SK-N-MC (cell line): ENCODE measurements around the gene DLX1.
"Not testable (repeated sequence)": the region's sequence is repeated elsewhere in the genome, so short reads cannot be mapped to it uniquely, and the experiment has no call there.

Experiments
- DNase-seq: peaks from one replicate; pipeline ENCODE4 v3.0.0-alpha.2; 2011; ENCODE audit warnings: low read depth, low spot score
- H3K27ac ChIP-seq: fragments of 200-600 bp; sonication (generic); 2 replicates; pipeline ENCODE4 v1.5.1; 2016; ENCODE audit warnings: mixed run types
- H3K36me3 ChIP-seq: fragments of 200-600 bp; sonication (generic); 2 replicates; pipeline ENCODE4 v1.6.1; 2017; ENCODE audit warnings: antibody characterized with exemption, low read length, mixed read lengths; ENCODE audit not compliant: insufficient read depth
- H3K4me3 ChIP-seq: fragments of 200-600 bp; sonication (generic); 2 replicates; pipeline ENCODE4 v1.5.1; 2016
- H3K9ac ChIP-seq: fragments of 200-600 bp; sonication (generic); 2 replicates; pipeline ENCODE4 v1.8.0; 2017; ENCODE audit warnings: mixed run types, mixed read lengths; ENCODE audit not compliant: insufficient read length
- H3K9me3 ChIP-seq: fragments of 200-600 bp; sonication (generic); 2 replicates; pipeline ENCODE4 v1.6.1; 2017; ENCODE audit warnings: low read depth, mild to moderate bottlenecking, antibody characterized with exemption, low read length, moderate library complexity, mixed read lengths
- EZH2 ChIP-seq: fragments of 200-600 bp; sonication (generic); IDR thresholded peaks from one replicate; pipeline ENCODE4 v1.6.1; 2017; ENCODE audit warnings: antibody characterized with exemption
- FOXP2 ChIP-seq: optimal IDR thresholded peaks from 2 replicates; pipeline ENCODE3; 2011; ENCODE audit warnings: mild to moderate bottlenecking, moderate library complexity; ENCODE audit not compliant: insufficient read depth; ENCODE audit errors: extremely low read length, control extremely low read depth
- POLR2AphosphoS5 ChIP-seq: IDR thresholded peaks from 2 replicates; pipeline ENCODE4 v1.6.1; 2012; ENCODE audit warnings: mild to moderate bottlenecking, low read depth, low read length, borderline replicate concordance

DLX1 gene

DNA sequence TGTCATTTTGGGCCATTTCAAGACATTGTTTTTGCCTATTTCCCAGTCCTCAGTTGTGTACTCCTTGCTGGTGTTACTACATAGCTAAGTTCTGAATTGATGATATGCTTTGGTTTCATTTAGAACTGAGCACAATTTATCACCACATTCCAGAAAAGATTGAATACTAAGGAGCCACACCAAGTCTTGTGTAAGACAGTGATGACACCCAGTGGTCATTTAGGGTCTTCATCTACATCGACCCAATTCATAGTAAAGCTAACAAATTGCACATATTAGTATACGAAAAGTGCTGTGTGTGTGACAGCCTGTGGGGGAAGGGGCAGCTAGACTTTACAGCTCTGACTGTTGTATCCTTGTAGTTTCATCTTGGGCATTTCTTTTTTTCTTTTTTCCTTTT lies 28.3 kb downstream of the DLX1 start:
- no peaks in the 10 kb centered on the region for H3K9me3 ChIP-seq
- no peak overlapping the region for H3K27ac ChIP-seq
- DNase-seq = no peak
- no peak overlapping the region for H3K4me3 ChIP-seq
- H3K9ac ChIP-seq = no peak overlapping the region
- H3K36me3 ChIP-seq = no peaks in the 10 kb centered on the region
- TF ChIP-seq EZH2 = no peak
- no peak for TF ChIP-seq FOXP2
- TF ChIP-seq POLR2AphosphoS5 = no peak

DNA sequence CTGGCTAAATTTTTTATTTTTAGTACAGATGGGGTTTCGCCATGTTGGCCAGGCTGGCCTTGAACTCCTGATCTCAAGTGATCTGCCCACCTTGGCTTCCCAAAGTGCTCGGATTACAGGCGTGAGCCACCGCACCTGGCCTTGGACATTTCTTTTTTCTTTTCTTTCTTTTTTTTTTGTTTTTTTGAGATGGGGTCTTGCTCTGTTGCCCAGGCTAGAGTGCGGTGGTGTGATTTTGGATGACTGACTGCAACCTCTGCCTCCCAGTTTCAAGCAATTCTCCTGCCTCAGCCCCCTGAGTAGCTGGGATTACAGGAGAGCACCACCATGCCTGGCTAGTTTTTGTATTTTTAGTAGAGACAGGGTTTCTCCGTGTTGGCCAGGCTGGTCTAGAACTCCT lies 28.9 kb downstream of the DLX1 start:
- H3K27ac ChIP-seq, H3K4me3 ChIP-seq, DNase-seq, H3K36me3 ChIP-seq, H3K9ac ChIP-seq, H3K9me3 ChIP-seq: not testable (repeated sequence)

DNA sequence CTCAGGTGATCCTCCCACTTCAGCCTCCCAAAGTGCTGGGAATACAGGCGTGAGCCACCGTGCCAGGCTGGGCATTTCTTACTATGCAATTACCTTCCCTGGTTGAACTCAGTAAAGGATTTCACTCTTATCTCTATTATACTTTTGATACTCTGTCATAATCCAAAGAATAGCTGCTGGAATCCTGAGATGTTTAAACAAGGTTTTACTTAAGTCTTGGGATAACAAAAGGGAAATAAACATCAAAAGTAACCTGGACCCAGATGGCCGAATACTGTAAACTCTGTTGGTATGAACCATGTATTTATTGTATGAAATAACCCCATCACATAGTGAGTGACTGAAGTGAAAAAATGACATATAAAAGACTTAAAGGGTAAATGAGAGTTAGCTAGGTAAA lies 29.3 kb downstream of the DLX1 start:
- DNase-seq = no peak
- Histone ChIP-seq H3K9me3 (no peaks in the 10 kb centered on the region), H3K4me3 (no peak overlapping the region), H3K27ac (no peak overlapping the region), H3K9ac (no peak overlapping the region), H3K36me3 (no peaks in the 10 kb centered on the region)
- no peak for TF ChIP-seq FOXP2
- no peak for TF ChIP-seq POLR2AphosphoS5
- TF ChIP-seq EZH2 = no peak

DNA sequence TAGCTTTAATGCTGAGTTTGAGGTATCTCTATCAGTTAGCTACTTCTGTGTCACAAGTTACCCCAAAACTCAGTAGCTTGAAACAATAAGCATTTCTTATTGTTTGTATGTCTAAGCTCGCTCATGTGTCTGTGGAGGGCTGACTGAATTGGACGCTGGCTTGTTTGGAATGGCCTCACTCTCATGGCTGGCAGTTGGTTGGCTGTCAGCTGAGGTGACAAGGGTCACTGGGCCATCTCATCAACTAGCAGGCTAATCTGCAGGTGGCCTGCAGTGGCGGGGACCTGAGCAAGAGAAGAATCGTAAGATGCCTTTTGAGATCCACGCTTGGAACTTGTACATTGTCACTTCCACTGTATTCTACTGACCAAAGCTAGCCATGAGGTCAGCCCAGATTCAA lies 30.8 kb downstream of the DLX1 start:
- no peaks in the 10 kb centered on the region for H3K9me3 ChIP-seq
- H3K4me3 ChIP-seq = no peak overlapping the region
- DNase-seq = no peak
- no peaks in the 10 kb centered on the region for H3K36me3 ChIP-seq
- TF ChIP-seq FOXP2 = no peak
- TF ChIP-seq EZH2 = no peak
- TF ChIP-seq POLR2AphosphoS5 = no peak
- no peak overlapping the region for H3K9ac ChIP-seq
- no peak overlapping the region for H3K27ac ChIP-seq

DNA sequence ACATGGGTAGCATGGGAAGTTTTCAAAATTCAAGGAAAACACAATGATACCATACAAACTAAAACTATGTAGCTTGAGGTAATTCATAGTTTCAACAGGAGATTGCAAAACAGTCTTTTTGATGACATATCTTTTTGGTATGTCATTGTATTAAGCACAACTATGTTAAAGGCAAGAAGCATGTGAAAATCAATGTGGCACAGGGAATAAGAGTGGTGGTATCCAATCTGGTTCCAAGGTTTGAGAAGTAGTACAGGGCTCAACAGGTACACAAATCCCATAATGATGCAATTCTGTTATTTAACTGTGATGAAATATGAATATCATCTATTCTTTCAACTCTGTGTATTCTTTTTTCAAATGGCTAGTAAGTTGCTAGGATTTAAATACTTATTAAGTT lies 33.8 kb downstream of the DLX1 start:
- Histone ChIP-seq H3K36me3 (no peaks in the 10 kb centered on the region), H3K9ac (no peak overlapping the region), H3K27ac (no peak overlapping the region), H3K4me3 (no peak overlapping the region), H3K9me3 (no peaks in the 10 kb centered on the region)
- DNase-seq = no peak
- TF ChIP-seq POLR2AphosphoS5 (no peak), FOXP2 (no peak), EZH2 (no peak)

DNA sequence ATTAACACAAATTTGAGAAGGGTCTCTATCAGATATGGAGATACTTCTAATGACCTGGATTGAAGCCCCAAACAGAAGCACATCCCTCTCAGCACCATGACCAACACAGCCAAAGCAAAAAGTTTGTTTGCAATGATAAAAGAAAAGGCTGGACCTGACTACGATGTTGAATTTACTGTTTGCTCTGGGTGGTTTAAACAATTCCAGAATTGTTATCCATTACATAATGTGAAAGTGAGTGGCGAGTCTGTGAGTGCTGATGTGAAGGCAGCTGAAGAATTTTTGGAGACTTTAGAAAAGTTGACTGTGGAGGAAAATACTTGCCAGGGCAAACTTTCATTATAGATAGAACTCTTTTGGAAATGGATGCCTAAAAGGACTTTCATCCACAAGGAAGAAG lies 34.8 kb downstream of the DLX1 start:
- no peak overlapping the region for H3K27ac ChIP-seq
- no peaks in the 10 kb centered on the region for H3K9me3 ChIP-seq

DNA sequence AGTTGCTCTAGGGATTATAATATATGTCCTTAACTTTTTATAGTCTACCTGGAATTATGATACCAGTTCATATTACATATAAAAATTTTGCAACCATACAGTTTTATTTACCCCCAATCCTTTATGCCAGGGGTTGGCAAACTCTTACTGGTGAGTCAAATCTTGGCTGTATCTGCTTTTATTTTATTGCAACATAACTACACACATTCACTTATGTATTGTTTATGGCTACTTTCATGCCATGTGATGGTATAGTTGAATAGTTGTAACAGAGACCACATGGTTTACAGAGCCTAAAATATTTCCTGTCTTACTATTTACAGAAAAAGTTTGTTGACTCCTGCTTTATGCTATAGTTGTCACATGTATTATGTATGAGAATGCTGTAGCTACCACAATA lies 43.2 kb downstream of the DLX1 start:
- Histone ChIP-seq H3K9ac (no peak overlapping the region), H3K9me3 (no peaks in the 10 kb centered on the region), H3K27ac (no peak overlapping the region), H3K4me3 (no peak overlapping the region), H3K36me3 (no peaks in the 10 kb centered on the region)
- DNase-seq = no peak
- TF ChIP-seq POLR2AphosphoS5 (no peak), FOXP2 (no peak), EZH2 (no peak)

More for the DNA sequence above, 34.8 kb downstream of the DLX1 start:
- no peak for DNase-seq
- H3K9ac ChIP-seq = no peak overlapping the region
- TF ChIP-seq FOXP2 (no peak), EZH2 (no peak), POLR2AphosphoS5 (no peak)
- H3K36me3 ChIP-seq = no peaks in the 10 kb centered on the region
- H3K4me3 ChIP-seq = no peak overlapping the region

DNA sequence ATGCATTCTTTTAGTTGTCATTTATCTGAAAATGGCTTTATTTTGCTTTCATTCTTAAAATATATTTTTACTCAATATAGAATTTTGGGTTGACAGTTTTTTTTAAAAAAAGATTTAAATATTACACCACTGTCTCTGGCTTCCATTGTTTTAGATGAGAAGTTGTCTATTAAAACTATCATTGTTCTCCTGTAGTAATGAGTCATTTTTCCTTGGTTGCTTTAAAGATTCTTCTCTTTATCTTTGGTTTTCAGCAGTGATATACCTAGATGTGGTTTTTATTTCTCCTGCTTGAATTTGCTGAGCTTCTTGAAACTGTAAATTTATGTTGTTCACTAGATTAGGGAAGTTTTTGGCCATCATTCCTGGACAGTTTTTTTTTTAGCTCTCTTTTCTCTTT lies 44.1 kb downstream of the DLX1 start:
- no peaks in the 10 kb centered on the region for H3K36me3 ChIP-seq
- H3K9ac ChIP-seq = no peak overlapping the region
- no peaks in the 10 kb centered on the region for H3K9me3 ChIP-seq
- DNase-seq = no peak
- no peak overlapping the region for H3K27ac ChIP-seq
- no peak for TF ChIP-seq EZH2
- TF ChIP-seq FOXP2 = no peak
- no peak for TF ChIP-seq POLR2AphosphoS5
- H3K4me3 ChIP-seq = no peak overlapping the region

DNA sequence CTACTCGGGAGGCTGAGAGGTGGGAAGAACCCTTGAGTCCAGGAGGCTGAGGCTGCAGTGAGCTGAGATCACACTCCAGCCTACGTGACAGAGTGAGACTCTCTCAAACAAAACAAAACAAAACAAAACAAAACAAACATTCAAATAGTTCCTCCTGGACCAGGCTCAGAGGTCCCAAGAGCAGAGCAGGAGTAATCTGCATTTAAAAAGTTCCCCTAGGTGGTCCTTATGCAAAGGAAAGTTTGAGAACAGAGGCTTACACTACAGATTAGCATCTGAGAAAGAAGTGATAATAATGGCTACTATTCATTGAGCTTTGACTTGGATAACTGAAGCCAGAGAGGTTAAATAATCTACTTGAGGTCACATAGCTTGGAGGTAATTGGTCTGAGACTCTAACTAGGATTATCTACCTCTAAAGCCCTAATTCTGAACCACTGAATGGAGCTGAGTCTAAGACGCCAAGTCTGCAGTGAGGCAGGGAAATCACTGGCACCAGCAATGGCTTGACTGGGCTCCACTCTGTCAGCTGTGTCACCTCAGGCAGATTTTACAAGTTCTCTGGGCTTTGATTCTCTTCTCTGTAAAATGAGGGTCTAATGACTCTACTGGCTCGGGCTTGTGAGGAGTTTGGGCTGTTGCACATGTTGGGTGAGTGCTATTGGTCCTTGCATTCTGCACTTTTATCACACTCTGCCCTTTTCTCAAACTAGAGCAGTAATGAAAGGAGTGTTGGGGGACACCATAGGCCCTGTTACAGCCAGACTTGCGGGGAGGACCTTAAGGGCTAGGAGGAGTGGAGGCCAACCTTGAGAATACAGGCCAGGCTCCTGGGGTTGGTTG lies 46.6 kb downstream of the DLX1 start:
- no peak for DNase-seq
- TF ChIP-seq POLR2AphosphoS5 = no peak
- TF ChIP-seq EZH2 = no peak
- no peak for TF ChIP-seq FOXP2
- H3K27ac ChIP-seq = no peak overlapping the region

More for the DNA sequence above, 46.6 kb downstream of the DLX1 start:
- H3K4me3 ChIP-seq = no peak overlapping the region
- H3K9ac ChIP-seq = no peak overlapping the region
- H3K36me3 ChIP-seq = no peaks in the 10 kb centered on the region
- no peaks in the 10 kb centered on the region for H3K9me3 ChIP-seq
